ENCODE data around the gene BTBD2.

DNA sequence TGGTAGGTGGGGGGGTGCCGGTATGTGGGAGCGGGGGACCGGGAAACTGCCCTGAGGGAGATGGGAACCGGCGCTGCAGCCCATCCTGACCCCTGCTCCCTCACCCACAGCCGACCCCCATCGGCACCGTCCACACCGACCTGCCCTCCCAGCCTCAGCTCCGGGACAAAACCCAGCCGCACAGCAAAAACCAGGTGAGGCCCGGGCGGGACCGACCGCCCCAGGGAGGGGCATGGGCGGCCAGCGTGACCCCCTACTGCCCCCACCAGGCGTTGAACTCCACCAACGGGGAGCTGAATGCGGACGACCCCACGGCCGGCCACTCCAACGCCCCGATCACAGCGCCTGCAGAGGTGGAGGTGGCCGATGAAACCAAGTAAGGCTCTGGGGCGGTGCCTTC is 35.9 kb downstream of the BTBD2 start:
- TF ChIP-seq, protein P1, sequence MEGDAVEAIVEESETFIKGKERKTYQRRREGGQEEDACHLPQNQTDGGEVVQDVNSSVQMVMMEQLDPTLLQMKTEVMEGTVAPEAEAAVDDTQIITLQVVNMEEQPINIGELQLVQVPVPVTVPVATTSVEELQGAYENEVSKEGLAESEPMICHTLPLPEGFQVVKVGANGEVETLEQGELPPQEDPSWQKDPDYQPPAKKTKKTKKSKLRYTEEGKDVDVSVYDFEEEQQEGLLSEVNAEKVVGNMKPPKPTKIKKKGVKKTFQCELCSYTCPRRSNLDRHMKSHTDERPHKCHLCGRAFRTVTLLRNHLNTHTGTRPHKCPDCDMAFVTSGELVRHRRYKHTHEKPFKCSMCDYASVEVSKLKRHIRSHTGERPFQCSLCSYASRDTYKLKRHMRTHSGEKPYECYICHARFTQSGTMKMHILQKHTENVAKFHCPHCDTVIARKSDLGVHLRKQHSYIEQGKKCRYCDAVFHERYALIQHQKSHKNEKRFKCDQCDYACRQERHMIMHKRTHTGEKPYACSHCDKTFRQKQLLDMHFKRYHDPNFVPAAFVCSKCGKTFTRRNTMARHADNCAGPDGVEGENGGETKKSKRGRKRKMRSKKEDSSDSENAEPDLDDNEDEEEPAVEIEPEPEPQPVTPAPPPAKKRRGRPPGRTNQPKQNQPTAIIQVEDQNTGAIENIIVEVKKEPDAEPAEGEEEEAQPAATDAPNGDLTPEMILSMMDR (IDR thresholded peaks at IDR 0.05) = no peak
- no peak for TF ChIP-seq EZH2 (IDR thresholded peaks at IDR 0.05)
- no peak for TF ChIP-seq EZH2phosphoT487 (IDR thresholded peaks at IDR 0.05)
